ENCODE measurements around the gene CARS2. TPM values are rescaled to one million over a fixed set of nuclear protein-coding genes. Genes with fewer than 3 reads are reported as not detected.

The CARS2 gene
- total RNA-seq, 1 experiment from 2014 or later = 52.9 TPM

DNA sequence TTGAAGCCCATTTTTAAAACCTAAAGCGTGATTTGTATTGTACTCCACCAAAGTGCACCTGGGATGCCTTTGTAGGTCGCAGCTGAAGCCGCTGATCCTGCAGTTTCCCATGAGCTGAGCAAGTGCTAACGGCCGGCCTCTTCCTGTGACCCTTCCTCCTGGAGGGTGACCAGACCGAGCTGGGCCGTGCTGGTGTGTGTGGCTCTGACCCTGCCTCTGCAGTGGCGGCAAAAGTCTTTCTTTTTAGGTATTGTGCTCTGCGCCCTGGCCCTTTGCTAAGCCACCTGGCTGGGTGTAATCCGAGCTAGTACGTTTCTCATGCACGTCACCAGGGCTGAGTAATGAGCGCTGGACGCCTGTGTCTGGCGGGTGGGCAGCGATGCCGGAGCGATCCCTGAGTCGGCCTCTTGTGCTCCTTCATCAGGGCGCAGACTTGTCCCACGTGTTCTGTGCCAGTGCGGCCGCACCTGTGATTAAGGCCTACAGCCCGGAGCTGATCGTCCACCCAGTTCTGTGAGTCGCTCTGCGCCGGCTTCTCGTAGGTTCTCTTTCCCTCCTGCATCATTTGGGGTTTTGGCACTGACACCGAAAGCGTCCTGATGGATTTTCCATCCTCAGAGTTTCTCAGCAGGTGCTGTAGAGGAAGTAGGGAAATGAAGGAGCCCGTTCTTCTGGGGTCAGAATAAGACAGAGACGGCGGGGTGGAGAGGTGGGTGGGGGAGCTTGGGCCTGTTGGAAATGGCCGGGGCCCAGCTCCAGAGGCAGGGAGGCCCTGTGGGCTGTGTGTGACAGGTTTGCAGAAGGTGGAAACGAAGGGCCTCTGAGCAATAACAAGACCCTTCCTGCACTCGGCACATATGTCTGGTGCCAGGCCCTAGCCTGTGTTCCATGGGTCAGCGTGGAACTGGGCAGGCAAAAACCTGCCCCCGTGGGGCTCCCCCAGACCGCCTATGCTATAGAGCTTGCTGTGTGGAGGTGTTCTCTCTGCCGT is 80.9 kb downstream of the CARS2 start:
- no peak for ATAC-seq

More for the DNA sequence above, 80.9 kb downstream of the CARS2 start:
- Histone ChIP-seq H3K27me3 (ENCODE audit: insufficient read depth, low read length) (no peaks in the 10 kb centered on the region), H3K79me2 (ENCODE audit: insufficient read depth, low read length) (peaks cover 100% of the 10 kb centered on the region), H3K4me3 (replicated peaks in 1 of 2; ENCODE audit: low read depth in 1 of 2, low read length in 2 of 2) (no peak overlapping the region), H3K27ac (ENCODE audit: low read depth, low read length) (no peak overlapping the region), H3K9me3 (ENCODE audit: control insufficient read depth in 1 of 2, insufficient read depth in 1 of 2, low read depth in 1 of 2, low read length in 2 of 2) (no peaks in the 10 kb centered on the region), H3K9me2 (ENCODE audit: insufficient read depth) (no peaks in the 10 kb centered on the region), H2AFZ (ENCODE audit: low read depth, low read length, poor library complexity, severe bottlenecking) (no peak overlapping the region), H3K4me2 (ENCODE audit: low read length) (no peak overlapping the region), H3K36me3 (ENCODE audit: control insufficient read depth in 1 of 2, insufficient read depth in 2 of 2, low read length in 2 of 2) (peaks cover 15 to 17% of the 10 kb centered on the region in 2 experiments; a peak in 3 of 4 replicates), H4K20me1 (ENCODE audit: insufficient read depth) (peaks cover 14% of the 10 kb centered on the region; the same call in 1 of the 2 replicates), H3K4me1 (ENCODE audit: control insufficient read depth in 1 of 2, insufficient read depth in 2 of 2, low read length in 2 of 2) (no peaks in the 10 kb centered on the region), H3K9ac (ENCODE audit: low read length) (no peak overlapping the region)
- DNase-seq (ENCODE audit: low read depth, low spot score) = no peak
- no TSS peak for BruUV-seq (replicated peaks)
- ChIA-PET RAD21 (ENCODE audit: low non-redundant PET in 1 of 2, low total read pairs in 2 of 2, uncharacterized antibody in 2 of 2, unreplicated experiment in 2 of 2) (no interaction called here), POLR2A (interaction anchor here (1.1 kb wide), 1 partner anchor 10 kb away, joined by 3 read pairs; the partner anchor contains the start of gene NAXD), CTCF (no interaction called here)
- TF ChIP-seq CEBPB (IDR thresholded peaks at IDR 0.05; ENCODE audit: low read depth) (no peak), SRF (IDR thresholded peaks at IDR 0.05; ENCODE audit: low read depth) (no peak), ZNF274 (IDR thresholded peaks at IDR 0.05; ENCODE audit: low read depth, low read length) (no peak), POLR2AphosphoS5 (IDR thresholded peaks at IDR 0.05; ENCODE audit: low read depth, low read length) (no peak), ZFX (IDR thresholded peaks at IDR 0.05) (no peak), EGR1 (IDR thresholded peaks at IDR 0.05; ENCODE audit: low read depth) (no peak), JUND (IDR thresholded peaks at IDR 0.05) (no peak), SP1 (IDR thresholded peaks at IDR 0.05; ENCODE audit: low read depth) (no peak), POLR2A (IDR thresholded peaks at IDR 0.05; ENCODE audit: borderline replicate concordance, extremely low read depth, insufficient read depth, insufficient read length) (no peak), ELF1 (IDR thresholded peaks at IDR 0.05; ENCODE audit: borderline replicate concordance, low read depth) (no peak)
- TF ChIP-seq, protein P1, sequence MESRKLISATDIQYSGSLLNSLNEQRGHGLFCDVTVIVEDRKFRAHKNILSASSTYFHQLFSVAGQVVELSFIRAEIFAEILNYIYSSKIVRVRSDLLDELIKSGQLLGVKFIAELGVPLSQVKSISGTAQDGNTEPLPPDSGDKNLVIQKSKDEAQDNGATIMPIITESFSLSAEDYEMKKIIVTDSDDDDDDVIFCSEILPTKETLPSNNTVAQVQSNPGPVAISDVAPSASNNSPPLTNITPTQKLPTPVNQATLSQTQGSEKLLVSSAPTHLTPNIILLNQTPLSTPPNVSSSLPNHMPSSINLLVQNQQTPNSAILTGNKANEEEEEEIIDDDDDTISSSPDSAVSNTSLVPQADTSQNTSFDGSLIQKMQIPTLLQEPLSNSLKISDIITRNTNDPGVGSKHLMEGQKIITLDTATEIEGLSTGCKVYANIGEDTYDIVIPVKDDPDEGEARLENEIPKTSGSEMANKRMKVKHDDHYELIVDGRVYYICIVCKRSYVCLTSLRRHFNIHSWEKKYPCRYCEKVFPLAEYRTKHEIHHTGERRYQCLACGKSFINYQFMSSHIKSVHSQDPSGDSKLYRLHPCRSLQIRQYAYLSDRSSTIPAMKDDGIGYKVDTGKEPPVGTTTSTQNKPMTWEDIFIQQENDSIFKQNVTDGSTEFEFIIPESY (IDR thresholded peaks at IDR 0.05; ENCODE audit: extremely low read depth, insufficient replicate concordance, low read length) = no peak
- TF ChIP-seq, protein P2, sequence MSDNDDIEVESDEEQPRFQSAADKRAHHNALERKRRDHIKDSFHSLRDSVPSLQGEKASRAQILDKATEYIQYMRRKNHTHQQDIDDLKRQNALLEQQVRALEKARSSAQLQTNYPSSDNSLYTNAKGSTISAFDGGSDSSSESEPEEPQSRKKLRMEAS (IDR thresholded peaks at IDR 0.05) = no peak
- TF ChIP-seq, protein P3, sequence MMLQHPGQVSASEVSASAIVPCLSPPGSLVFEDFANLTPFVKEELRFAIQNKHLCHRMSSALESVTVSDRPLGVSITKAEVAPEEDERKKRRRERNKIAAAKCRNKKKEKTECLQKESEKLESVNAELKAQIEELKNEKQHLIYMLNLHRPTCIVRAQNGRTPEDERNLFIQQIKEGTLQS (IDR thresholded peaks at IDR 0.05) = no peak
- TF ChIP-seq, protein P4, sequence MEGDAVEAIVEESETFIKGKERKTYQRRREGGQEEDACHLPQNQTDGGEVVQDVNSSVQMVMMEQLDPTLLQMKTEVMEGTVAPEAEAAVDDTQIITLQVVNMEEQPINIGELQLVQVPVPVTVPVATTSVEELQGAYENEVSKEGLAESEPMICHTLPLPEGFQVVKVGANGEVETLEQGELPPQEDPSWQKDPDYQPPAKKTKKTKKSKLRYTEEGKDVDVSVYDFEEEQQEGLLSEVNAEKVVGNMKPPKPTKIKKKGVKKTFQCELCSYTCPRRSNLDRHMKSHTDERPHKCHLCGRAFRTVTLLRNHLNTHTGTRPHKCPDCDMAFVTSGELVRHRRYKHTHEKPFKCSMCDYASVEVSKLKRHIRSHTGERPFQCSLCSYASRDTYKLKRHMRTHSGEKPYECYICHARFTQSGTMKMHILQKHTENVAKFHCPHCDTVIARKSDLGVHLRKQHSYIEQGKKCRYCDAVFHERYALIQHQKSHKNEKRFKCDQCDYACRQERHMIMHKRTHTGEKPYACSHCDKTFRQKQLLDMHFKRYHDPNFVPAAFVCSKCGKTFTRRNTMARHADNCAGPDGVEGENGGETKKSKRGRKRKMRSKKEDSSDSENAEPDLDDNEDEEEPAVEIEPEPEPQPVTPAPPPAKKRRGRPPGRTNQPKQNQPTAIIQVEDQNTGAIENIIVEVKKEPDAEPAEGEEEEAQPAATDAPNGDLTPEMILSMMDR (IDR thresholded peaks at IDR 0.05 in 2 of 3, conservative IDR thresholded peaks at IDR 0.05 in 1 of 3; ENCODE audit: borderline replicate concordance in 1 of 3, insufficient read depth in 1 of 3, low read depth in 2 of 3, low read length in 2 of 3) = no peak
- TF ChIP-seq, protein P5, sequence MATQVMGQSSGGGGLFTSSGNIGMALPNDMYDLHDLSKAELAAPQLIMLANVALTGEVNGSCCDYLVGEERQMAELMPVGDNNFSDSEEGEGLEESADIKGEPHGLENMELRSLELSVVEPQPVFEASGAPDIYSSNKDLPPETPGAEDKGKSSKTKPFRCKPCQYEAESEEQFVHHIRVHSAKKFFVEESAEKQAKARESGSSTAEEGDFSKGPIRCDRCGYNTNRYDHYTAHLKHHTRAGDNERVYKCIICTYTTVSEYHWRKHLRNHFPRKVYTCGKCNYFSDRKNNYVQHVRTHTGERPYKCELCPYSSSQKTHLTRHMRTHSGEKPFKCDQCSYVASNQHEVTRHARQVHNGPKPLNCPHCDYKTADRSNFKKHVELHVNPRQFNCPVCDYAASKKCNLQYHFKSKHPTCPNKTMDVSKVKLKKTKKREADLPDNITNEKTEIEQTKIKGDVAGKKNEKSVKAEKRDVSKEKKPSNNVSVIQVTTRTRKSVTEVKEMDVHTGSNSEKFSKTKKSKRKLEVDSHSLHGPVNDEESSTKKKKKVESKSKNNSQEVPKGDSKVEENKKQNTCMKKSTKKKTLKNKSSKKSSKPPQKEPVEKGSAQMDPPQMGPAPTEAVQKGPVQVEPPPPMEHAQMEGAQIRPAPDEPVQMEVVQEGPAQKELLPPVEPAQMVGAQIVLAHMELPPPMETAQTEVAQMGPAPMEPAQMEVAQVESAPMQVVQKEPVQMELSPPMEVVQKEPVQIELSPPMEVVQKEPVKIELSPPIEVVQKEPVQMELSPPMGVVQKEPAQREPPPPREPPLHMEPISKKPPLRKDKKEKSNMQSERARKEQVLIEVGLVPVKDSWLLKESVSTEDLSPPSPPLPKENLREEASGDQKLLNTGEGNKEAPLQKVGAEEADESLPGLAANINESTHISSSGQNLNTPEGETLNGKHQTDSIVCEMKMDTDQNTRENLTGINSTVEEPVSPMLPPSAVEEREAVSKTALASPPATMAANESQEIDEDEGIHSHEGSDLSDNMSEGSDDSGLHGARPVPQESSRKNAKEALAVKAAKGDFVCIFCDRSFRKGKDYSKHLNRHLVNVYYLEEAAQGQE (IDR thresholded peaks at IDR 0.05; ENCODE audit: low read depth) = no peak
- intact Hi-C loops (cut with micrococcal nuclease) = no loop called here

Data from HCT116 (cell line).